GM18502 (cell line): ENCODE measurements around the gene ADAMTS15.

Experiments used
- ATAC-seq: cut with Tn5 transposase; IDR thresholded peaks from one replicate; pipeline ENCODE4 v1.9.1; 2021; ENCODE audit warnings: mild to moderate bottlenecking; ENCODE audit not compliant: unreplicated experiment, poor library complexity

Gene ADAMTS15

GRCh38 chr11:130448416-130449309 is at the start of gene ADAMTS15:
Gene ADAMTS15 (plus strand): TSS chr11:130448645. CDS start chr11:130448974, 329 bp downstream.
- ATAC-seq, result no peak

GRCh38 chr11:130399196-130399595 is 49.2 kb upstream of the ADAMTS15 start:
- no peak for ATAC-seq

- no peak for ATAC-seq
These were observed 47.5 kb upstream of the ADAMTS15 start for GRCh38 chr11:130400781-130401483.

- ATAC-seq, result no peak
These were observed 45.9 kb upstream of the ADAMTS15 start for GRCh38 chr11:130402570-130402969.

DNA sequence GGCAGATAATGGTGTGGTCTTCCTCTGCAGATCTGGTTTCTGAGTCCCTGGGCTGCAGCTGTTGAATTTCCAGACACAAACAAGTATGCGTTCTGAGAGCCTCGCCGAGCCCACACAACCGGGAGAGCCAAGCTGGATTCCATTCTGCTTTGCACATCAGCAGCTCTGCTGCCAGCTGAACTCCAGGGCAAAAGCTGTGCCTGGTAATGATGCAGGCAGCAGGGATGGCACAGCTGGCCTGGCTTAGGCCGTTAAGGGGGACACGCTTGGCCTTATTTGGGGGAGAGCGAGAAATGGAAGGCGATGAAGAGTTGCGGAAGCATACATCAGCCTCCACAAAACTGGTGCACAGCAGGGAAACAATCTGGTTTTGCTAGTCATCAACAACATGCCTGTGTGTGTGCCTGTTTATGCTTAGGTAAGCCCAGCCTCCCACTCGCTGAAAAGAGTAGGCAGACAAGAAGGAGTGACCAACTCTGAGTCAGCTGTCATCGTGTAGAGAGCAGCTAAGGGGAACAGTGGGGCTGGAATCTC is 45.1 kb upstream of the ADAMTS15 start:
- ATAC-seq, result no peak

GRCh38 chr11:130403967-130404366 is 44.5 kb upstream of the ADAMTS15 start:
- ATAC-seq, result no peak

DNA sequence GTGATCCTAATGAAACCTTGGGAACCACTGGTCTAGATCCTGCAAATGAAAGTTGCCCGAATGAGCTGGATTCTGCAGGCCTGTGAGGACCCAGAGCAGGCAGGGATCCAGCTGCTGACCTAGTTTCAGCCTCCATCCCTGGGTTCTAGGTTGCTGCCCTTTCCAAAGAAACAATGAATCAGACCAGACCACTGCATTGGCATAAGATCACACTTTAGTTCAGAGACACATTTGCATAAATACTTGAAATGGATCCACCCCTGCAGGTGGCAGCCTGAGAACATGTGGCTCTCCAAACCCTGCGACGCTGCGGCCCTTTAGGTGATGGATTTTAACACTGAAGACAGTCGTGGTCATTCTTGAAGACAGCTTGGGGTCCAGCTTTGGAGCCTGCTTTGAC is 43.7 kb upstream of the ADAMTS15 start:
- ATAC-seq, result no peak

DNA sequence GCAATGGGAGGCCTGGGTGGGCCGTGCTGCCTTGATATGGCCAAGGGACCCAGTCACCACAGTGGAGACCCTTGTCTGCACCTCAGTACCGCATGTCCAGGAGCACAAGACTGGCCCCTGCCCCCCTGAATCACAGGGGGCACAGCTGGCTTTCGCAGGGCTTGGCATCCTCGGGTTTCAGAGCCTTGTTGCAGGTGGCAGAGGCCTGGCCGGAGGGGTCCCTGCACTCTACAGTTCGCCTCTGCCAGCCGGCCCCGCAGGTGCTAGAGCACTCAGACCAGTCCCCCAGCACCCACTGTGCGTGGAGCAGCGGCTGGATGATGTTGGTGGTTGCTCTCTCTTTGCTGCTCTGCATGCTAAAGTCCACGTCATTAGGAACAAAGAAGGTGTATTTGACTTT is 43.0 kb upstream of the ADAMTS15 start:
- no peak for ATAC-seq

GRCh38 chr11:130407978-130408377 is 40.5 kb upstream of the ADAMTS15 start:
- no peak for ATAC-seq

DNA sequence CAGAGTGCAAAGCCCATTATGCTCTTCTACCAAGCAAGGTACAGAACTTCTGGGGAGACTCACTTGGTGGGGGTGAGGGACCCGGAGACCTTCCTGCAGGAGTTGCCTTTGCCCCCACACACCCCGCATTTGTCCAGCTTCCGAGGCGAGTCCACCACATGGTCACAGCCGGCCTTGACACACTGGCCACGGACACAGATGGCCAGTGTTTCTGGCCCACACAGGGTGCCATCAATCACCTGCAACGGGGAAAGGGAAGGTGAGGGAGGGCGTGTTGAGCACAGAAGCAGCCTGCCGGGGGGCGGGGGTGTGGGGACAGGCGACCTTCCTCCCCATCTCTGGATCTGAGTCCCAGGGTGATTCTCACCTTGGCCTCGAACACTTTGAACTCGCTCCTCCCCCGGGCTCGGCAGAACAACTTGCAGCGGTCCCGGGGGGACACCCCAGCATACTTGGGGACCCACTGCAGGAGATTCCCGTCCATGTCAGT is 40.0 kb upstream of the ADAMTS15 start:
- no peak for ATAC-seq

- no peak for ATAC-seq
These were observed 39.5 kb upstream of the ADAMTS15 start for GRCh38 chr11:130408901-130409300.

DNA sequence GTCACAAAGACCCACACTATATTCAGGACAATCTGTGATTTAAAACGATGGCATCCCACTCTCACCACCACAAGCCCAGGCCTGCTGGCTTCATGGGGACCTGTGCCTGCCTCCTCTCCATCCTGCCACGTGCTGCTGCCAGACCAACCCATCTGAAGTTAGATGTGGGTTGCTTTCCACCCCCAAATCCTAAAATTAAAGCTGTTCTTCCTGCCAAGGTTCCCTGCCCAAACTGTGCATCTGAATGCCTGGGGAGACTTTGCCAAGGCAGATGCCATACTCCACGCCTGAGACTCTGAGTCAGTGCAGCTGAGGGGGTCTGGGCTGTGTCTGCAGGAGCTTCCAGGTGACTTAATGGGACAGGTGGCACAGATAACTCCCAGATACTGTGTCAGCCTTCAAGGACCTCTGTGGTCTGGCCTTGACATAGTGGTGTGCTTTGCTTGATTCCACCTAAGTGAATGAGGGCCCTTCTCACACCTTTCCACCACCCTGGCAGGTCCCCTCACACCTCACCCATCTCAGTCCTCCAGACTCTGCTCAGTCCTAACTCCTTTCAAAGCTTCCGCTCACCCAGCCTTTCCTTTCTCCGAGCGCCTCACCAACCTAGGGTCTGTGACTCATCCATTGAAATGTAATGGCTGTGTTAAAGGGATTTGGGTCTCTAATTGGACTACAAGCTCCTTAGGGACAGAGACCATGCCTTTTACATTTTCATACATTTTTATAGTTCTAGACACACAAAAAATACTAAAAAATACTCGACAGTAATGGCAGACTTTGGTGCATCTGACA is 38.7 kb upstream of the ADAMTS15 start:
- no peak for ATAC-seq

GRCh38 chr11:130411223-130411622 is 37.2 kb upstream of the ADAMTS15 start:
- ATAC-seq, result no peak

GRCh38 chr11:130413405-130414106 is 34.9 kb upstream of the ADAMTS15 start:
- no peak for ATAC-seq

DNA sequence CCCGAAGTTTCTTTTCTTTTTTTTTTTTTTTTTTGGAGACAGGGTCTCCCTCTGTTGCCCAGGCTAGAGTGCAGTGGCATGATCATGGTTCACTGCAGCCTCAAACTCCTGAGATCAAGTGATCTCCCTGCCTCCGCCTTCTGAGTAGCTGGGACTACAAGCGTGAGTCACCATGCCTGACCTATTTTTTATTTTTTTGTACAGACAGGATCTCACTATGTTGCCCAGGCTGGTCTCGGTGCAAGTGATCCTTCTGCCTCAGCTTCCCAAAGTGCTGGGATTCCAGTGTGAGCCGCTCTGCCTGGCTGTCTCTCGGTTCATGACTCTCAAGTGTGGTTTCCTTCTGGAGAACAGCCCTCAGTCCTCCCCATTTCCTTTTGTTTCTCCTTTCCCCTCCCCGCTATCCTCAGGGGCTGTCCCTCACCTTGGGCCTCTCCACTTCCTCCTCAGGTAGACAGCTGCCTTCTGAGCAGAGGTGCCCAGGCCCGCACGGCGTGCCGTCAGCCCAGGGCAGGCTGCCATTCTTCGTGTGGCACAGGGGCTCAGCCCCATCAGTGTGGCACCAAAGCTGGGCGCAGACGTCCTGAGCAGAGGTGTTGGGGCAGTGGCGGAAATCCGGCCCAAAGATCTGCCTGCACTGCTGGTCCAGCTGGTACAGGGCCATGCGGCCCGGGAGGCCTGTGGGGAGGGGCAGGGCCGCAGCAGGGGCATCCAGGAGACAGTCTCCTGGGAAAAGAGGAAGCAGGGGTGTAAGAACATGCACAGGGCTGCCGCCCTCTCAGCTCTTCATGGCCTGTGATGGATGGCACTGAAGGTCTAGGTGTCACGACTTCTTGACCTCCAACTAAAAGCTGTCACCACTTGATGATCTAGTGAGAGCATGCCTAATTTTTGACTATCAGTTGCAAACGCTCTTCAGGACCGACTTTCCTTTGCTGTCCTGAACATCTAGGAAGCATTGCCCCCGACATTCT is 34.1 kb upstream of the ADAMTS15 start:
- no peak for ATAC-seq

GRCh38 chr11:130415731-130416529 is 32.5 kb upstream of the ADAMTS15 start:
- no peak for ATAC-seq

- ATAC-seq, result no peak
These were observed 31.9 kb upstream of the ADAMTS15 start for GRCh38 chr11:130416530-130416882.

DNA sequence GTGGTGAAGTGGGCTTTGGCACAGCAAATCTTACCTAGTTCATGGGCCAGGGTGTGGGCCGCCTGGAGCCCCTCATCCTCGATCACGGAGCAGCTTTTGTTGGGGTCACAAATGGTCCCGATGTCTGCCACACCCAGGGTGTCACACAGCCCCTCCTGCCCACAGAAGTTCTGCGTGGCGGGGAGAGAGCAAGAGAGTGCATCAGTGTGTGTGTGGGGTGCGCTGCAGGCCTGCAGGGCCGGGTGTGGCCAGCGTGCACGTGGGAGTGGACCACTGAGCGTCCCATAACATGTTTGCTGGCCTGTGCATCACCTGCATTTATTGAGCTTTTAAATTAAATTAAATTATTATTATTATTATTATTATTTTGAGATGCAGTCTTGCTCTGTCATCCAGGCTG is 31.5 kb upstream of the ADAMTS15 start:
- no peak for ATAC-seq
